ENCODE results near the gene ZNF213. TPM values are rescaled to one million over a fixed set of nuclear protein-coding genes. Genes with fewer than 3 reads are reported as not detected.

Gene ZNF213
- total RNA-seq, 1 donor from 2014 or later: 10.6 TPM

DNA sequence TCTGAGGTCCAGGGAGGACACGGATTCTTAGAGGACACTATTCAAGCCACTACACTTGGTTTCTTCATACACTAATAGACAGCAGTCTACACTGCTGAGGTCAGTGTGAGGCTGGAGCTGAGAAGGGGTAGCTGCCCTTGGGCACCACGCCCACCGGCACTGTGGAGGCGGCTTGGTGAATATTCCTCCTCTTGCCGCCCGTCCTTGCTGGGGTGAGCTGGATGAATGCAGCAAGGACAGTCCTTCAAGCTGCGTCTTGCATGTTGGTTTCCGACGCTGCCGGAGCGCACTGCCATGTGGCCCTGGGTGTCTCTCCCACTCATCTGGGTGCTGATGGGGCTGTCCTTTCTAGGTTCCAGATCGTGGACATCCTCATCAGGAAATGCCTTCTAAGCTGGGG is 19.8 kb upstream of the ZNF213 start:
- DNase-seq: no peak
- H3K4me1 Mint-ChIP-seq: peaks cover 2% of the 10 kb centered on the region
- intact Hi-C loops (cut with micrococcal nuclease): no loop called here
- no peak overlapping the region for H3K4me3 Mint-ChIP-seq
- H3K27ac Mint-ChIP-seq: no peak overlapping the region
- H3K9me3 Mint-ChIP-seq: no peaks in the 10 kb centered on the region
- no peaks in the 10 kb centered on the region for H3K36me3 Mint-ChIP-seq (ENCODE audit: low read depth)
- H3K27me3 Mint-ChIP-seq: peaks cover 12% of the 10 kb centered on the region

DNA sequence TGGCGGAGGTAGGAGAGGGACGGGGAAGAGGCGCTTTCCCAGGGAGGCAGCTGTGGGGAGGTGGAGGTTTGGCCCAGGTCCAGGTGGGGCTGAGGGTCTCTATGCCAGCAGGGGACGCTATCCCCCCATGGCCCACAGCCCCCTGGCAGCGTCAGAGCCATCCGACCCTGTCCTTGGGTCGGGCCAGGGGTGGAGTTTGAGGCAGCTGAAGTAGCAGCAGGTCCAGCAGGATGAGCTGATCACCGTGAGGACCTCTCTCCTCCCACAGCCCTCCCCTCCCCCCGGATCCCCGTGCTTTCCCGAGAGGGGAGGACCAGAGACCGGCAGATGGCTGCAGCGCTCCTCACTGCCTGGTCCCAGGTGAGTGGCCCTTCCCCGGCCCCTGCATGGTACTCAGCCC is 19.3 kb upstream of the ZNF213 start:
- no peaks in the 10 kb centered on the region for H3K9me3 Mint-ChIP-seq
- no peak overlapping the region for H3K4me3 Mint-ChIP-seq
- H3K27ac Mint-ChIP-seq: no peak overlapping the region
- DNase-seq: no peak
- H3K4me1 Mint-ChIP-seq: peaks cover 2% of the 10 kb centered on the region
- no peaks in the 10 kb centered on the region for H3K36me3 Mint-ChIP-seq (ENCODE audit: low read depth)
- intact Hi-C loops (cut with micrococcal nuclease): no loop called here
- peaks cover 12% of the 10 kb centered on the region for H3K27me3 Mint-ChIP-seq

DNA sequence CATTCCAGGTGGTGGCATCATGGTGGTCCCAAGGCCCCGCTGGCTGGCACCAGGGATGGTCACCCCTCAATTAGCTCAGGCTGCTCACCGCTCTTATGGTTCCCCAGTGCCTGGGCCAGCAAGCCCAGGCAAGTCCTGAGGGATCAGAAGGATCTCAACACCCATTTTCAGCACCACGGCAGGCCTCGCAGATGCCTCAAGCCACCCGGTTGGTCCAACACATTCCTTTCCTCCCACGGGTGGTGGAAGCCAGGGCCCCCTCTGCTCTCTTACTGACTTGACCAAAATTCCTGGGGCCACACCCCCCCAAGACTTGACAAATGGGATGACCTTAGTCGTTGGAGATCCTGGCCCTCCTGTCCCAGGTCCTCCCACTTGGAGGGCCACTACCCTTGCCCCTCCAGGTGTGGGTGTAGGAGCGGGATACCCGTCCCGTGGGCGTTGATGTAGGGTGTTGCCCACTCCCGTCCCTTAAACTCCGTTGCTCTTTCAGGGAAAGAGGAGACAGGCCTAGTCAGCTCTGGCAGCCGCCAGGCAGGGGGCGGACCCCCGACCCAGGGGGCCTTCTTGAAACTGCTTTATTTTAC is 16.5 kb upstream of the ZNF213 start:
- peaks cover 2% of the 10 kb centered on the region for H3K27me3 Mint-ChIP-seq
- DNase-seq: no peak
- intact Hi-C loops (cut with micrococcal nuclease): no loop called here
- H3K36me3 Mint-ChIP-seq (ENCODE audit: low read depth): no peaks in the 10 kb centered on the region
- no peaks in the 10 kb centered on the region for H3K9me3 Mint-ChIP-seq
- peaks cover 3% of the 10 kb centered on the region for H3K4me1 Mint-ChIP-seq
- no peak overlapping the region for H3K4me3 Mint-ChIP-seq
- no peak overlapping the region for H3K27ac Mint-ChIP-seq

DNA sequence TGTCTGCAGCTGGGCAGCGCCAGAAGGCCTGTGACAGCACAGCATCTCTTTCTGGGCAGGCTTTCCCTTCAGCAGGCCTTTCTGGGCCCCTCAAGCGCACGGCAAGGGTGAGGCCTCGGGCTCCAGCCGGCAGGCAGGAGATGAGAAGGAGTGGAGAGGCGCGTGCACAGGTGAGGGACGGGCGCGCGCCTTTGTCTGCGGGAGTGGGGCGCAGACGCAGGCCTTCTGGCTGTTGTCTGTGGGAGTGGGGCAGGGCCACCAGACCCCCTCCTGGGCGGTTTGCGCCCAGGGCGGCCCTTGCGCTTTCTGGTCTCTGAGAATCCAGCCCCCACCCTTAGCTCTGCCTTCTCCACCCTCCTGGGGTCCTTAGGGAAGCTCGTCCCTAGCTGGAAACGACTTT is 16.0 kb upstream of the ZNF213 start:
- Mint-ChIP-seq H3K27me3 (no peaks in the 10 kb centered on the region), H3K36me3 (ENCODE audit: low read depth) (no peaks in the 10 kb centered on the region), H3K4me3 (no peak overlapping the region)

DNA sequence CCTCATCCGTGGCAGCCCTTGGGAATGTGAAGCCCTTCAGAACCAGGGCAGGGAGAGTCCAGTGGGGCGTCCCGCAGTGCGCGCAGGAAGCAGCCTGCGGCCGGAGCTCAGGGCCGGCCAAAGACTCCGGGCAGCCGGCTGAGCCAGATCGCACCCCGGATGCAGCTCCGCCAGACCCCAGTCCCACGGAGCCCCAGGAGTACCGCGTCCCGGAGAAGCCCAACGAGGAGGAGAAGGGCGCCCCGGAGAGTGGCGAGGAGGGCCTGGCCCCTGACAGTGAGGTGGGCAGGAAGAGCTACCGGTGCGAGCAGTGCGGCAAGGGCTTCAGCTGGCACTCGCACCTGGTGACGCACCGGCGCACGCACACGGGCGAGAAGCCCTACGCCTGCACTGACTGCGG is 15.5 kb upstream of the ZNF213 start:
- no peaks in the 10 kb centered on the region for H3K9me3 Mint-ChIP-seq
- intact Hi-C loops (cut with micrococcal nuclease): no loop called here
- peaks cover 7% of the 10 kb centered on the region for H3K4me1 Mint-ChIP-seq
- no peaks in the 10 kb centered on the region for H3K36me3 Mint-ChIP-seq (ENCODE audit: low read depth)
- H3K27ac Mint-ChIP-seq: no peak overlapping the region
- no peaks in the 10 kb centered on the region for H3K27me3 Mint-ChIP-seq
- no peak for DNase-seq
- no peak overlapping the region for H3K4me3 Mint-ChIP-seq

More for the DNA sequence above, 16.0 kb upstream of the ZNF213 start:
- Mint-ChIP-seq H3K4me1 (peaks cover 7% of the 10 kb centered on the region), H3K9me3 (no peaks in the 10 kb centered on the region), H3K27ac (no peak overlapping the region)
- DNase-seq: no peak
- intact Hi-C loops (cut with micrococcal nuclease): no loop called here

DNA sequence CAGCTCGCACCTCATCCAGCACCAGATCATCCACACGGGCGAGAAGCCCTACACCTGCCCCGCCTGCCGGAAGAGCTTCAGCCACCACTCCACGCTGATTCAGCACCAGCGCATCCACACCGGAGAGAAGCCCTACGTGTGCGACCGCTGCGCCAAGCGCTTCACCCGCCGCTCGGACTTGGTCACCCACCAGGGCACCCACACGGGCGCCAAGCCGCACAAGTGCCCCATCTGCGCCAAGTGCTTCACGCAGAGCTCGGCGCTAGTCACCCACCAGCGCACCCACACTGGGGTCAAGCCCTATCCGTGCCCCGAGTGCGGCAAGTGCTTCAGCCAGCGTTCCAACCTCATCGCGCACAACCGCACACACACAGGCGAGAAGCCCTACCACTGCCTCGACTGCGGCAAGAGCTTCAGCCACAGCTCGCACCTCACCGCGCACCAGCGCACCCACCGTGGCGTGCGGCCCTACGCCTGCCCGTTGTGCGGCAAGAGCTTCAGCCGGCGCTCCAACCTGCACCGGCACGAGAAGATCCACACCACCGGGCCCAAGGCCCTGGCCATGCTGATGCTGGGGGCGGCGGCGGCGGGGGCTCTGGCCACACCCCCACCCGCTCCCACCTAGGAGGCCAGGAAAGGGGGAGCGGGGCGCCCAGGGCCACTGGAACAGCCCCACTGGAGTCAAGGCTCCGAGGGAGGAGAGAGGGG is 15.0 kb upstream of the ZNF213 start:
- Mint-ChIP-seq H3K4me1 (peaks cover 10% of the 10 kb centered on the region), H3K27me3 (no peaks in the 10 kb centered on the region), H3K36me3 (ENCODE audit: low read depth) (no peaks in the 10 kb centered on the region), H3K4me3 (no peak overlapping the region), H3K9me3 (no peaks in the 10 kb centered on the region), H3K27ac (no peak overlapping the region)
- no peak for DNase-seq
- intact Hi-C loops (cut with micrococcal nuclease): no loop called here

DNA sequence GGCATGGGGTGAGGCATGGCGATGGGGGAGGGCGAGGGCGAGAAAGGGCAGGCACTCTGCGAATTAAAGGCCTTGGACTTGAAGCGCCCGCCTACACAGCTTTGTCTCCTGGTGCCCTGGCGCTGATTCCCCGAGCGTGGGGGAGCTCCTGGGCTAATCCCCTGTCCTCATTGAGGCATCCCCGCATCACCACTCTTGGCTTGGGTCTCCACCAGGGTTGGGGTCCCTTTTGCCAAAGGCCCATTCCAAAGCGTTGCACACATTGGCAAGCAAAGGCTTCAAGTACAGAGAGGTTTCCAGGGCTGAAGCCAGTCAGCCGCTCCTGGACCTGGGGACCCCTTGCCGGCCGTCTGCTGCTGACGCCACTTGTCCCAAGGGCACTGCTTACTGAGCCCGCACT is 14.4 kb upstream of the ZNF213 start:
- Mint-ChIP-seq H3K4me3 (no peak overlapping the region), H3K36me3 (ENCODE audit: low read depth) (peaks cover 3% of the 10 kb centered on the region), H3K27me3 (no peaks in the 10 kb centered on the region), H3K27ac (no peak overlapping the region), H3K9me3 (no peaks in the 10 kb centered on the region), H3K4me1 (peaks cover 13% of the 10 kb centered on the region)
- intact Hi-C loops (cut with micrococcal nuclease): no loop called here
- DNase-seq: no peak

DNA sequence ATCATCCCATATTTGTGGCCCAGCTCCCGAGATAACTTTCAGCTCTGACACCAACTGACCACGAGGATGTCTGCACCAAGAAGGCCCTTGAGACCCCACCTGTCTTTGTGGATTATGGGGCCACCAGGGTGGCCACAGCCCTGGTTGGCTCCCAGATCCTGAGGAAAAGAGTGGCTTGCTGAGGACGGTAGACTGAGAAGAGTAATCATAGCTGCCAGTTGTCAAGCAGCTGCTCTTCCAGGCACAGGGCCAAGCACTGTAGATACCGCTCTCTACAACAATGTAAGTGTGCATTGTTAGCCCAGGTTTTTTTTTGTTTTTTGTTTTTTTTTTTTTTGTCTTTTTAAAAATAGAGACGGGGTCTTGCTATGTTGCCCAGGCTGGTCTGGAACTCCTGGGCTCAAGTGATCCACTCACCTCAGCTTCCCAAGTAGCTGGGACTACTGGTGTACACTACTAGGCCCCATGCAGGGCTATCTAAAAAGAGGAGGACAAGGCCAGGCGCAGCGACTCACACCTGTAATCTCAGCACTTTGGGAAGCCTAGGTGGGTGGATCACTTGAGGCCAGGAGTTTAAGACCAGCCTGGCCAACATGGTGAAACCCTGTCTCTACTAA is 12.9 kb upstream of the ZNF213 start:
- Mint-ChIP-seq H3K27ac (no peak overlapping the region), H3K9me3 (no peaks in the 10 kb centered on the region), H3K4me1 (peaks cover 24% of the 10 kb centered on the region), H3K4me3 (no peak overlapping the region), H3K36me3 (ENCODE audit: low read depth) (peaks cover 7% of the 10 kb centered on the region), H3K27me3 (no peaks in the 10 kb centered on the region)
- DNase-seq: no peak
- intact Hi-C loops (cut with micrococcal nuclease): no loop called here

DNA sequence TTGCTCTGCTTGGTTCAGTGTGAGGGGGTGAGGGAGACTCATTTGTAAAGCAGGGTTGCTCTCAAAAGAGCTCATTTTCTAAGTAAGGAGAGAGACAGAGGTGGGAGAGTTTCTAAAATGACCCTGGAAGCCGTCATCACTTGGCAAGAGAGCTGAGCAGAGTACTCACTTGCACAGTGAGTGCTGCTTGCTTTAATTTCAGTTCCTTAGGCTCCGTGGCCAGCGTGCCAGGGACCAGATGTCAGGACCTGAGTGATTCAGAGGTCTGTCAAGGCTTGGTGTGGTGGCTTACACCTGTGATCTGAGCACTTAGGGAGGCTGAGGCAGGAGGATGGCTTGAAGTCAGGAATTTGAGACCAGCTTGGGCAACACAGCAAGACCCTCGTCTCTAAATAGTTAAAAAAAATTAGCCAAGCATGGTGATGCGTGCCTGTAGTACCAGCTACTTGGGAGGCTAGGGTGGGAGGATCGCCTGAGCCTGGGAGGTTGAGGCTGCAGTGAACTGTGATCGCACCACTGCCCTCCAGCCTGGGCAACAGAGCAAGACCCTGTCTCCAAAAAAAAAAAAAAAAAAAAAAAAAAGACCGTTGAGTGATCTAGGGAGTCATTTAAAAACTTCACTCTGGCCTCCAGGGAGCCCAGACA is 11.8 kb upstream of the ZNF213 start:
- H3K27me3 Mint-ChIP-seq: no peaks in the 10 kb centered on the region
- H3K9me3 Mint-ChIP-seq: no peaks in the 10 kb centered on the region
- no peak for DNase-seq
- H3K27ac Mint-ChIP-seq: peak overlapping the region; percentile 75
- intact Hi-C loops (cut with micrococcal nuclease): no loop called here
- peak overlapping the region; percentile 98 for H3K4me3 Mint-ChIP-seq
- peaks cover 30% of the 10 kb centered on the region for H3K4me1 Mint-ChIP-seq
- H3K36me3 Mint-ChIP-seq (ENCODE audit: low read depth): peaks cover 10% of the 10 kb centered on the region

DNA sequence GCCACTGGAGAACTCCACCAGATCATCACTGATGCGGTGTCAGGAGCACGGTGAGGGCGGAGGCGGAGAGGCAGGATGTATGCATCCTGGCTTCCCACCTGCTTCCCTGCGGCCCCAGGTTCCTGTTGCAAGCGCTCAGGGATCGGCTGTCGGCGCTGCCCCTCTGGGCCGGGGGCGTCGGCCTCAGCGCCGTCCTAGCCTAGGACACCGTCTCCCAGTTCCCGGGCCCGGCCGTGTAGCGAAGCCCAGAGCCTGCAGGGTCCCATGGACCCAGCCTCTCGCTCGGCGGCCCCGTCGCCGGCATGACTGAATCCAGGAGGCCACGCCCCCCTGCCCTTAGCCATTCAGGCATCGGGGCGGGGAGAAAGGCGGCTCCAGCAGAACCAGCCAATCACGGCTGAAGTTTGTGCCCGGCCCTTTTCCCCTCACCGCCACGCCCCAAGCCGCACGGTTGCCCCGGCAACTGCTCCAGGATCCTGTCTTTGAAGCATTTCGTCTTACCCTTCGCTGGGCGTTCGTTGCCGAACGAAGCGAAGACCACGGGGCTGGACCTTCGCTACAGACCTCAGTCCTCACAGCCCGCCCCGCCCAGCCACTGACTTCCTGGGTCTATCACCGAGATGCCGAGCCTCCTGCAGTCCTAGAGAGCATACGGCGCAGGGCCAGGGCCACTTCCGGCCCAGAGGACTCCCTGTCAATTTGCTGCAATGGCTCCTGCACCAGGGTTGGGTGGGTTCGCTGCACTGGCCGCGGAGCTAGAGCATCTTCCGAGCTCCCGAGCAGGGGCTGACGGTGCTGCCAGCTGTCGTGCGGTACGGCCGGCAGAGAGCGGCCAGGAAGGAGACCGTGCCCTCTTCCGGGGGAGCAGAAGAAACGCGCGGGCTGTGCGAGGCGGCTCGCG is 10.6 kb upstream of the ZNF213 start:
- H3K27me3 Mint-ChIP-seq: no peaks in the 10 kb centered on the region
- intact Hi-C loops (cut with micrococcal nuclease): loop anchor here (1.0 kb wide), 3 partner anchors 10 to 24 kb away; no protein-coding TSS in a partner anchor
- DNase-seq: peak; percentile 99
- peak overlapping the region; percentile 94 for H3K27ac Mint-ChIP-seq
- H3K4me1 Mint-ChIP-seq: peaks cover 38% of the 10 kb centered on the region
- H3K4me3 Mint-ChIP-seq: peak overlapping the region; percentile 98
- H3K36me3 Mint-ChIP-seq (ENCODE audit: low read depth): peaks cover 10% of the 10 kb centered on the region
- H3K9me3 Mint-ChIP-seq: no peaks in the 10 kb centered on the region

DNA sequence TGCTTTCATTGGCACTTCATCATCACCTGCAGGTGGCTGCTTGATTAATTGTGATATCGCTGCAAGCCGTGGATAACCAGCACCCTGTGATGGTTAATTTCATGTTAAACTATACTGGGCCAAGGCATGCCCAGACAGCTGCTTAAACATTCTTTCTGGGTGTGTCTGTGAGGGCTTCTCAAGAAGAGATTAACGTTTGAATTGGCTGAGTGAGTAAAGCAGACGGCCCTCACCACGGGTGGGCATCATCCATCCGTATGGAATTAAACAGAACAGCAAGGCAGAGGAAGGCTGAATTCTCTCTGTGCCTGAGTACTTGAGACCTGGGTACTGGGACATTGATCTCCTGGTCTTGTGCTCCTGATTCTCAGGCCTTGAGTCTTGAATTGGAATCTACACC is 7.1 kb upstream of the ZNF213 start:
- Mint-ChIP-seq H3K4me1 (peaks cover 48% of the 10 kb centered on the region), H3K9me3 (no peaks in the 10 kb centered on the region), H3K27ac (no peak overlapping the region), H3K27me3 (no peaks in the 10 kb centered on the region), H3K4me3 (peak overlapping the region; percentile 57), H3K36me3 (ENCODE audit: low read depth) (peaks cover 24% of the 10 kb centered on the region)
- no peak for DNase-seq
- intact Hi-C loops (cut with micrococcal nuclease): no loop called here

DNA sequence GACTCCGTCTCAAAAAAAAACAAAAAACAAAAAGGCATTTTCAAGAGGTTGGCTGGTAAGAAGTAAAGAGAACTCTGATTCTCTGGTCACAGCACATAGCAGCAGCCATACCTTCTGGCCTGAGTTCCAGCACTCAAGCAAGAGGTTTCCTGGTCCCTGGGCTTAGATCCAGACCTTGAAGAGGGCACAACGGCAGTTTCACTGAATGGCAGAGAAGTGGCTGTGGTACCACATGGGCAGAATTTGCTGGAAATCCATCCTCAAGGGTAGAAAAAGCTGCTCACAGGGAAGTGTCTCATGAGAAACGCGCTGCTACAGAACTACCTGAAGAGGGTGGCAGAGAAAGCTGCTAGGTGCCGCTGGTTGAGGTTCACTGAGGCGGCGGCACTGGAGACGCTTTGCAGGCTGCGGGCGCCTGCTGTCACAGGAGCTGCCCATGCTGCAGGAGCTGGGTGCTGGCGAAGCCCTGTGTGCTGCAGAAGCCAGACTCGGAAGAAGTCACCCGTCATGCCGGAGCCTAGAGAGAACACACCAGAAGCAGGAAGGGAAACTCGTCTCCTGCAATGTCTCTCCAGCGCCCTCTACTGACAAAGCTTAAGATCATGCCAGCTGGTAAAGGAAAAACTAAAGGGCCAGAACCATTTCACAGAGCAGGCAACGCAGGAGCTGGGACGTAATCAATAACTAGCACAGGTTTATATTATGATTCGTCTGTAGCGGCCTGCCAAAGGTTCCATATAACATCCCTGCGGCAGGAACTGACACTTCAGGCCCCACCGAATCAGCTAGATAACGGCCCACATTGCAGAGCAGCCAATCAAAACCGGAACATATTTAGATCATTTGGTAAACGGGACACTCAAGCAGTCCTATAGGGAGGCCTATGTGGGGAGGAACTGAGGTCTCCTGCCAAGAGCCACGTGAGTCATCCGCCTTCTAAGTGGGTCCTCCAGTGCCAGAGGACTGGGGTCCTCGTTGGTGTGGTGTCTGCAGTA is 5.4 kb upstream of the ZNF213 start:
- Mint-ChIP-seq H3K36me3 (ENCODE audit: low read depth) (peaks cover 30% of the 10 kb centered on the region), H3K4me3 (peak overlapping the region; percentile 93), H3K4me1 (peaks cover 48% of the 10 kb centered on the region), H3K27me3 (no peaks in the 10 kb centered on the region), H3K9me3 (no peaks in the 10 kb centered on the region), H3K27ac (peak overlapping the region; percentile 87)
- intact Hi-C loops (cut with micrococcal nuclease): loop anchor here (1.0 to 5.0 kb wide), 4 partner anchors 29 to 373 kb away; partner anchors contain the start of gene CLUAP1
- peak; percentile 95 for DNase-seq
